Thyroid gland (tissue), 4 donors: ENCODE results near the gene CARMIL1. TPM values are rescaled to one million over a fixed set of nuclear protein-coding genes. Genes with fewer than 3 reads are reported as not detected.
A peak's percentile ranks its signal among the peaks of the same experiment; 100 is the strongest.

Source experiments
- DNase-seq, 2 donors: peaks; one replicate each; pipeline ENCODE4 v3.0.0-alpha.2; 2019
- H3K27ac ChIP-seq, 3 donors: fragments of 200-600 bp; sonication (generic); 1 replicate in 2 of 3; 2 replicates in 1 of 3; pipeline ENCODE4 v1.5.1; 2016 to 2019; ENCODE audit warnings: mild to moderate bottlenecking in 1 of 3, moderate library complexity in 1 of 3
- H3K27me3 ChIP-seq: fragments of 200-600 bp; sonication (generic); one replicate; pipeline ENCODE4 v1.5.1; 2019
- H3K36me3 ChIP-seq, 2 donors: fragments of 200-600 bp; sonication (generic); one replicate each; pipeline ENCODE4 v1.5.1; 2016 to 2019
- H3K4me1 ChIP-seq, 2 donors: fragments of 200-600 bp; sonication (generic); one replicate each; pipeline ENCODE4 v1.5.1; 2017 to 2019
- H3K4me3 ChIP-seq, 3 donors: fragments of 200-600 bp; sonication (generic); replicated peaks in 1 of 3; 1 replicate in 2 of 3; 2 replicates in 1 of 3; pipeline ENCODE4 v1.5.1; 2016; ENCODE audit warnings: mild to moderate bottlenecking in 1 of 3
- H3K9me3 ChIP-seq: fragments of 200-600 bp; sonication (generic); one replicate; pipeline ENCODE4 v1.5.1; 2017
- CTCF ChIP-seq, 6 experiments: fragments of 200-600 bp in 3 of 6; fragments of 450-650 bp in 3 of 6; sonication (generic) in 3 of 6; IDR thresholded peaks; one replicate each; pipeline ENCODE4 v1.5.1; 2016 to 2019; ENCODE audit warnings: antibody characterized with exemption in 6 of 6, mild to moderate bottlenecking in 2 of 6, inconsistent platforms in 1 of 6, moderate library complexity in 1 of 6
- POLR2A ChIP-seq, 2 donors: fragments of 450-650 bp; IDR thresholded peaks; one replicate each; pipeline ENCODE4 v1.6.1; 2017; ENCODE audit warnings: antibody characterized with exemption in 2 of 2, mild to moderate bottlenecking in 2 of 2, moderate library complexity in 1 of 2
- WGBS, 2 donors: methylation state at CpG; one replicate each; pipeline ENCODE4 v1.1.5; 2017; 5-methylcytosine and 5-hydroxymethylcytosine counted together
- intact Hi-C: fragments of 100-400 bp; cut with DNase I; formaldehyde crosslinking; loops from one replicate; pipeline ENCODE4 v1.15.1; 2023
- total RNA-seq, 4 donors: library from RNA; depleted of rRNA; stranded (reverse); fragments of >200 nt; gene quantifications; one replicate each; pipeline ENCODE4 v1.2.3, GENCODE V29; 2016

Gene CARMIL1
- total RNA-seq, 4 donors from 2014 or later: 24.7 to 34.4 (median 30.7) TPM

DNA sequence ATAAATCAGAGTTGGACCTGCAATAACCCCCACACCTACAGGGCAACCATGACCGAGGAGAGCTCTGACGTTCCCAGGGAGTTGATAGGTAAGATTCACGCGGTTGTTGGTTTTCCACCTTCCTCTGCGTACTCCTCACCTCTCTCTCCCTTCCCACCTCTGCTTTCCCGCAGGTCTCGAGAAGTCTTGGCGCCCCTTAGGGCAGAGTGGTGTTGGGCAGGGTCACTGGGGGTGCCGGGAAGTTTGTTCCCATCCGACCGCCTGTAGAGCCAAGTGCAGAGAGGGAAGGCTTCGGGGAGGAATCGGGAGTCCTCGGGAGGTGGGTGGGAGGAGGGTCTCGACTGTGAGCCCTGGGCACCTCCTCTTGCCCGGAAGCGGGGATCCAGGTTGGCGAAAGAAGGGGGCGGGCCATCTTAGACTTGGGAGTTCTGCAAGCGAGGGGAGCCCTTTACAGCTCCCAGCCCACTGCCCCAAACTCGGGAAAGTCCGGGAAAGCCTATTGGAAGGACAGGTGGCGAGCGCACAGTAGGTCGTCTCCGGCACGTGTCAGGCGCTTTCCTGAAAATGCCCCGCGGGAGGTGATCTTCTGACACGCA is 672 bp downstream of the CARMIL1 start:
- H3K36me3 ChIP-seq: no peaks in the 10 kb centered on the region
- peak overlapping the region; percentile 60 to 88 (median 84) for H3K4me3 ChIP-seq
- no peaks in the 10 kb centered on the region for H3K9me3 ChIP-seq
- peak overlapping the region; percentile 15 to 86 (median 64) for H3K27ac ChIP-seq
- peak; percentile 55 for DNase-seq
- peaks cover 5 to 14% of the 10 kb centered on the region in 2 donors for H3K4me1 ChIP-seq
- peak in 1 of 2 donors; percentile 8 for TF ChIP-seq POLR2A (IDR thresholded peaks at IDR 0.05)
- TF ChIP-seq CTCF (IDR thresholded peaks at IDR 0.05): peak in 1 of 6 experiments; percentile 0
- 1% methylated on average over 27 to 31 of the region's 31 CpGs for WGBS, 2 donors
- no peaks in the 10 kb centered on the region for H3K27me3 ChIP-seq
- intact Hi-C loops: loop anchor here (5.0 kb wide), 1 partner anchor 207 kb away; no protein-coding TSS in a partner anchor

- TF ChIP-seq POLR2A (IDR thresholded peaks at IDR 0.05) (no peak), CTCF (IDR thresholded peaks at IDR 0.05) (no peak)
- no peaks in the 10 kb centered on the region for H3K27me3 ChIP-seq
- peak overlapping the region; percentile 60 to 88 (median 84) for H3K4me3 ChIP-seq
- peak overlapping the region; percentile 15 to 86 (median 64) for H3K27ac ChIP-seq
- H3K4me1 ChIP-seq: peaks cover 5 to 14% of the 10 kb centered on the region in 2 donors
- 9 to 13% methylated on average over 13 of the region's 13 CpGs for WGBS, 2 donors
- H3K9me3 ChIP-seq: no peaks in the 10 kb centered on the region
- DNase-seq: no peak
- intact Hi-C loops: no loop called here
- H3K36me3 ChIP-seq: no peaks in the 10 kb centered on the region
Observed at GRCh38 chr6:25280344-25281074, 1.3 kb downstream of the CARMIL1 start.

DNA sequence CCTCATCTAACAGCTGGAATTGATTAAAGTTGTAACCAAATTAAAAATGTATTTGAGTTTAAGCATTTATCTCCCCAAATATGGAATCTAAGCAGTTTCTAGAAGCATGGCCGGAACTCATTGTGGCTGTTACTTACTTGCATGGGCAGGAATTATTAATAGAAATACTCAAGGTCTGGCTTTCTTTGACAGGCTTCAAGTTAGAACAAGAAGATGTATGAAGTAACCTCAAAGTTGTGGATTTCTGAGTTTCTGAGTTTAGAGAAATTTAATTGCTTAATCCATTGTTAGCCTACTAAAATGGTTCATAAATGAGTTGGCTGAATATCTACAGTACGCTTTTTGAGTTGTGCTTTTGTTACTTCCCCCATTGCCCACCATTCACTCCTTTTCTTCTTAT is 7.7 kb downstream of the CARMIL1 start:
- no peak for DNase-seq
- Histone ChIP-seq H3K27ac (no peak overlapping the region), H3K27me3 (no peaks in the 10 kb centered on the region), H3K4me1 (peaks cover 0 to 14% of the 10 kb centered on the region in 2 donors), H3K9me3 (no peaks in the 10 kb centered on the region), H3K36me3 (no peaks in the 10 kb centered on the region), H3K4me3 (no peak overlapping the region)
- 93 to 99% methylated on average over 2 of the region's 2 CpGs for WGBS, 2 donors
- TF ChIP-seq CTCF (IDR thresholded peaks at IDR 0.05): no peak
- no peak for TF ChIP-seq POLR2A (IDR thresholded peaks at IDR 0.05)
- intact Hi-C loops: no loop called here

DNA sequence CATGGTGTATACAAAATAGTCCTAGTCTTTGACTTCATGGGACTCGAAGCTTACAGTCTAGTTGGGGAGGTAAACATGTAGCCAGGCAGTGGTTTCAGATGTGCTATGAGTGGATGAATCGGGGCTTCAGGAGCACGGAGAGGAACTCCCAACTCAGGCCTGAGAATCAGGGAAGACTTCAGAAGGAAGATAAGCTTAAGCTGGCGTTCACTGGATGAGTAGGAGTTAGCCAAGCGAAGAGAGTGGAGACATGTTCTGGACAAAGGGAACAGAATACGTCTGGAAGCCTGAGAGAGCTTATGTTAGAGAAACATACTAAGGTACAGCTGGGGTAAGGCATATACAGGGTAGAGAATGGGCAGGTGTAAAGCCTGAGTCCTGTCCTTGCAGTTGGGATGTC is 8.8 kb downstream of the CARMIL1 start:
- intact Hi-C loops: no loop called here
- Histone ChIP-seq H3K4me3 (no peak overlapping the region), H3K4me1 (peaks cover 0 to 14% of the 10 kb centered on the region in 2 donors), H3K27me3 (no peaks in the 10 kb centered on the region), H3K9me3 (no peaks in the 10 kb centered on the region), H3K36me3 (no peaks in the 10 kb centered on the region), H3K27ac (no peak overlapping the region)
- no peak for DNase-seq
- TF ChIP-seq CTCF (IDR thresholded peaks at IDR 0.05) (no peak), POLR2A (IDR thresholded peaks at IDR 0.05) (no peak)
- 66 to 78% methylated on average over 6 of the region's 6 CpGs for whole genome bisulfite sequencing, 2 donors

DNA sequence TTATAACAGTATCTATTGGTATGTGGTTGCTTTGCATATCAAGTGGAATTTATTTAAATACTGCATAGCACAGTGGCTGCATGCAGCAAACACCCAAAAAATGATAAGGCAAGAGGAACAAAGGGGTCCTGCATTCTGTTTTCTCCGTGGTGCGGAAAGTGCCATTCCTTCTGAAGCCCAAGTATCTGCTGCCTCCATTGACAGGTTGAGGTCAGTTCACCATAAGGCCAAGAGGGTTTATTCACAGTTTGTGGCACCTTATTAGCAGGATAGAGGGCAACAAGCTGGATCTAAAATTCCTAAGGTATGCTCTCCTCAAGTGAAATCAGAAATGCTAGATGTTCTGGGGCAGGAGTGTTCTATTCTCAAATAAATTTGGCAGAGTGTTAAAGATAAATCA is 9.3 kb downstream of the CARMIL1 start:
- no peak for DNase-seq
- H3K27me3 ChIP-seq: no peaks in the 10 kb centered on the region
- no peak overlapping the region for H3K27ac ChIP-seq
- no peaks in the 10 kb centered on the region for H3K36me3 ChIP-seq
- peaks cover 0 to 14% of the 10 kb centered on the region in 2 donors for H3K4me1 ChIP-seq
- no peak for TF ChIP-seq CTCF (IDR thresholded peaks at IDR 0.05)
- no peak for TF ChIP-seq POLR2A (IDR thresholded peaks at IDR 0.05)
- intact Hi-C loops: no loop called here
- 93 to 96% methylated on average over 2 of the region's 2 CpGs for WGBS, 2 donors
- no peak overlapping the region for H3K4me3 ChIP-seq
- no peaks in the 10 kb centered on the region for H3K9me3 ChIP-seq
